GM18858 (cell line): ENCODE results near the gene ALKBH1.
"Not testable (repeated sequence)": the region's sequence is repeated elsewhere in the genome, so short reads cannot be mapped to it uniquely, and the experiment has no call there.

Source experiments
- ATAC-seq: cut with Tn5 transposase; IDR thresholded peaks from one replicate; pipeline ENCODE4 v1.9.1; 2021; ENCODE audit not compliant: unreplicated experiment

Gene ALKBH1

GRCh38 chr14:77674931-77675330 lies 32.9 kb downstream of the ALKBH1 start:
- no peak for ATAC-seq

- ATAC-seq = no peak
These were observed 34.6 kb downstream of the ALKBH1 start for GRCh38 chr14:77673193-77673592.

GRCh38 chr14:77667331-77667730 lies 40.5 kb downstream of the ALKBH1 start:
- ATAC-seq = no peak

- no peak for ATAC-seq
These were observed 44.5 kb downstream of the ALKBH1 start for GRCh38 chr14:77663293-77663692.

- ATAC-seq = not testable (repeated sequence)
These were observed 46.3 kb downstream of the ALKBH1 start for GRCh38 chr14:77661562-77661961.

GRCh38 chr14:77660754-77661153 lies 47.1 kb downstream of the ALKBH1 start:
- ATAC-seq = no peak

- no peak for ATAC-seq
These were observed 48.0 kb downstream of the ALKBH1 start for GRCh38 chr14:77659831-77660230.

GRCh38 chr14:77657280-77657679 lies 50.5 kb downstream of the ALKBH1 start:
- no peak for ATAC-seq

GRCh38 chr14:77654001-77654441 lies 53.8 kb downstream of the ALKBH1 start:
- ATAC-seq = no peak

GRCh38 chr14:77649326-77649725 lies 58.5 kb downstream of the ALKBH1 start:
- ATAC-seq = no peak

GRCh38 chr14:77648520-77649200 lies 59.2 kb downstream of the ALKBH1 start:
- ATAC-seq = no peak

- ATAC-seq = no peak
These were observed 60.0 kb downstream of the ALKBH1 start for GRCh38 chr14:77647853-77648252.

- ATAC-seq = no peak
These were observed 60.9 kb downstream of the ALKBH1 start for GRCh38 chr14:77646907-77647306.

- no peak for ATAC-seq
These were observed 62.1 kb downstream of the ALKBH1 start for GRCh38 chr14:77645520-77646230.

GRCh38 chr14:77642407-77642806 lies 65.4 kb downstream of the ALKBH1 start:
- no peak for ATAC-seq

- ATAC-seq = no peak
These were observed 66.1 kb downstream of the ALKBH1 start for GRCh38 chr14:77641534-77642341.

- no peak for ATAC-seq
These were observed 66.9 kb downstream of the ALKBH1 start for GRCh38 chr14:77640756-77641533.

GRCh38 chr14:77638771-77639171 lies 69.1 kb downstream of the ALKBH1 start:
- ATAC-seq = no peak

GRCh38 chr14:77635869-77636268 lies 72.0 kb downstream of the ALKBH1 start:
- ATAC-seq = not testable (repeated sequence)

GRCh38 chr14:77635466-77635865 lies 72.4 kb downstream of the ALKBH1 start:
- not testable (repeated sequence) for ATAC-seq

- ATAC-seq = no peak
These were observed 77.7 kb downstream of the ALKBH1 start for GRCh38 chr14:77630111-77630510.
